ENCODE measurements around the gene FRRS1L.

The FRRS1L gene

GRCh38 chr9:109150925-109151545, 16.0 kb downstream of the FRRS1L start:
- no peak overlapping the region for H3K4me3 ChIP-seq (ENCODE audit: low read depth, low read length)
- no peak for DNase-seq (ENCODE audit: low read depth)
- no peak for TF ChIP-seq CTCF (IDR thresholded peaks at IDR 0.05; ENCODE audit: low read depth, low read length, missing control alignments)

GRCh38 chr9:109149722-109150121, 17.3 kb downstream of the FRRS1L start:
- H3K4me3 ChIP-seq (ENCODE audit: low read depth, low read length), result no peak overlapping the region
- no peak for TF ChIP-seq CTCF (IDR thresholded peaks at IDR 0.05; ENCODE audit: low read depth, low read length, missing control alignments)
- no peak for DNase-seq (ENCODE audit: low read depth)

GRCh38 chr9:109149089-109149488, 18.0 kb downstream of the FRRS1L start:
- H3K4me3 ChIP-seq (ENCODE audit: low read depth, low read length), result no peak overlapping the region
- DNase-seq (ENCODE audit: low read depth), result no peak
- TF ChIP-seq CTCF (IDR thresholded peaks at IDR 0.05; ENCODE audit: low read depth, low read length, missing control alignments), result no peak

GRCh38 chr9:109145051-109145450, 22.0 kb downstream of the FRRS1L start:
- no peak for DNase-seq (ENCODE audit: low read depth)
- no peak for TF ChIP-seq CTCF (IDR thresholded peaks at IDR 0.05; ENCODE audit: low read depth, low read length, missing control alignments)
- H3K4me3 ChIP-seq (ENCODE audit: low read depth, low read length), result no peak overlapping the region

- TF ChIP-seq CTCF (IDR thresholded peaks at IDR 0.05; ENCODE audit: low read depth, low read length, missing control alignments), result peak; percentile 72
- DNase-seq (ENCODE audit: low read depth), result no peak
- no peak overlapping the region for H3K4me3 ChIP-seq (ENCODE audit: low read depth, low read length)
Measured at GRCh38 chr9:109143881-109144562, 23.0 kb downstream of the FRRS1L start.

- no peak overlapping the region for H3K4me3 ChIP-seq (ENCODE audit: low read depth, low read length)
- no peak for DNase-seq (ENCODE audit: low read depth)
- no peak for TF ChIP-seq CTCF (IDR thresholded peaks at IDR 0.05; ENCODE audit: low read depth, low read length, missing control alignments)
Measured at GRCh38 chr9:109141375-109141774, 25.7 kb downstream of the FRRS1L start.

- no peak for TF ChIP-seq CTCF (IDR thresholded peaks at IDR 0.05; ENCODE audit: low read depth, low read length, missing control alignments)
- no peak overlapping the region for H3K4me3 ChIP-seq (ENCODE audit: low read depth, low read length)
- no peak for DNase-seq (ENCODE audit: low read depth)
Measured at GRCh38 chr9:109139851-109140250, 27.2 kb downstream of the FRRS1L start.
